NT2/D1 (cell line): ENCODE measurements around the gene TNFAIP6.

Experiments
- DNase-seq: peaks from one replicate; pipeline ENCODE4 v3.0.0-alpha.2; 2011; ENCODE audit warnings: low read depth, low spot score
- H3K27me3 ChIP-seq: 2 replicates; pipeline ENCODE4 v1.6.0; 2011; ENCODE audit warnings: mild to moderate bottlenecking; ENCODE audit not compliant: insufficient read length, insufficient read depth
- H3K36me3 ChIP-seq: 2 replicates; pipeline ENCODE4 v1.6.1; 2011; ENCODE audit warnings: mild to moderate bottlenecking, low read length, mixed read lengths; ENCODE audit not compliant: insufficient read depth, insufficient read length
- H3K4me1 ChIP-seq: 2 replicates; pipeline ENCODE4 v1.5.1; 2011; ENCODE audit not compliant: insufficient read depth, insufficient read length
- H3K4me3 ChIP-seq: 2 replicates; pipeline ENCODE4 v1.5.1; 2011; ENCODE audit warnings: low read depth; ENCODE audit not compliant: insufficient read length
- H3K9ac ChIP-seq: 2 replicates; pipeline ENCODE4 v1.6.0; 2011; ENCODE audit warnings: low read depth; ENCODE audit not compliant: insufficient read length
- H3K9me3 ChIP-seq: 2 replicates; pipeline ENCODE4 v1.5.1; 2011; ENCODE audit warnings: mild to moderate bottlenecking, low read length; ENCODE audit not compliant: insufficient read depth
- SUZ12 ChIP-seq: IDR thresholded peaks from 2 replicates; pipeline ENCODE4 v1.6.1; 2011; ENCODE audit not compliant: insufficient read length, insufficient read depth; ENCODE audit errors: extremely low read depth
- YY1 ChIP-seq: IDR thresholded peaks from 2 replicates; pipeline ENCODE4 v1.6.1; 2011; ENCODE audit not compliant: insufficient read length, insufficient read depth
- ZNF274 ChIP-seq: IDR thresholded peaks from 2 replicates; pipeline ENCODE4 v1.6.1; 2011; ENCODE audit warnings: mild to moderate bottlenecking, low read depth, low read length

TNFAIP6 gene

GRCh38 chr2:151423760-151424159 lies 66.4 kb downstream of the TNFAIP6 start:
- TF ChIP-seq SUZ12: no peak
- TF ChIP-seq ZNF274: no peak
- TF ChIP-seq YY1: no peak
- Histone ChIP-seq H3K4me1 (no peaks in the 10 kb centered on the region), H3K36me3 (peaks cover 86% of the 10 kb centered on the region), H3K9ac (no peak overlapping the region), H3K4me3 (no peak overlapping the region), H3K27me3 (no peaks in the 10 kb centered on the region), H3K9me3 (no peaks in the 10 kb centered on the region)
- no peak for DNase-seq
